Myocyte (in vitro differentiated cells): ENCODE measurements around the gene WDR26. TPM values are rescaled to one million over a fixed set of nuclear protein-coding genes. Genes with fewer than 3 reads are reported as not detected.
A peak's percentile ranks its signal among the peaks of the same experiment; 100 is the strongest.

ENCODE experiments used
- DNase-seq: peaks from one replicate; pipeline ENCODE4 v3.0.0-alpha.2; 2012; ENCODE audit warnings: low read depth
- total RNA-seq: library from RNA; depleted of rRNA; stranded (reverse); fragments of >200 nt; gene quantifications from 2 replicates; pipeline ENCODE4 v1.2.3, GENCODE V29; 2014

The WDR26 gene
- total RNA-seq, 1 donor from 2014 or later = 60.6 TPM

GRCh38 chr1:224393294-224393693 lies 41.3 kb downstream of the WDR26 start:
- DNase-seq = no peak

- no peak for DNase-seq
Observed at GRCh38 chr1:224392411-224393249, 42.0 kb downstream of the WDR26 start.

GRCh38 chr1:224390517-224390916 lies 44.1 kb downstream of the WDR26 start:
- no peak for DNase-seq

DNA sequence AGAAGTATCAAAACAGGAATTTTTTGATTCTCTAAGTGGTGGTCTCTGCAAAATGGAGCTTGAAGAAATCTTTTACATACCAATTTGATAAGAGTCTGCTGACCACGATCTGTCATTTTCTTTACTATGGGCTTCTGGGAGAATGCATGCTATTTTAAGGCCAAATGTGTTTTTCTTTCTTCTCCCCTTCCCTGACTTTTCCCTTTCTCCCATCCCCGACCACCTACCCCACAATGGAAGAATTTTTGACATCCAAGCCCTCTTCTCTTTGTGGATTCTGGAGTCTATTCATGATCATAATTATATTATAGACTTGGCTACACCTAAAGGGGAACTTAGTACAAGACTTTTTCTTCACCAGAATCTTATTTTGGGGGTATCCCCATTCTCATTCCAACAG lies 46.7 kb downstream of the WDR26 start:
- no peak for DNase-seq

- peak; percentile 13 for DNase-seq
Observed at GRCh38 chr1:224387302-224387912, 47.2 kb downstream of the WDR26 start.

DNA sequence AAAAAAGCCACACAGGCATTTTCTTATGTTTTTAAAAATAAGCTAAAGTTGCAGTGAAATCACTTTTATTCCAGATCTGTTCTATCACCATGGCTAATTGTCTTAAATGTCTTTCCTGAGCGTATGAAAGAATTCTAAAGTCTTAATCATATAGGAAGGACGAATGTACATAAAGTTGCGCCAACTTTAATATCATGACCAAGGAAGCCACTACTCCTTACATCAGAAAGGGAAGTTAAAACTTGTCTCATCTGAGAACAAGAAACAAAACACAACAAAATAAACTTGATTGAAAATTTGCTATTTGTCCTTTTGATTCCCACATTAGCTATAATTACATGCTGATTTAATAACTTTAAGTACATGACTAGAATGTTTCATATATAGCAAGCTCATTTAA lies 51.4 kb downstream of the WDR26 start:
- DNase-seq = no peak

GRCh38 chr1:224381880-224382548 lies 52.6 kb downstream of the WDR26 start:
- no peak for DNase-seq

GRCh38 chr1:224380003-224380402 lies 54.6 kb downstream of the WDR26 start:
- DNase-seq = no peak

GRCh38 chr1:224378855-224379631 lies 55.6 kb downstream of the WDR26 start:
- DNase-seq = no peak

GRCh38 chr1:224377676-224378006 lies 57.0 kb downstream of the WDR26 start:
- peak; percentile 74 for DNase-seq

GRCh38 chr1:224375059-224375458 lies 59.5 kb downstream of the WDR26 start:
- no peak for DNase-seq

DNA sequence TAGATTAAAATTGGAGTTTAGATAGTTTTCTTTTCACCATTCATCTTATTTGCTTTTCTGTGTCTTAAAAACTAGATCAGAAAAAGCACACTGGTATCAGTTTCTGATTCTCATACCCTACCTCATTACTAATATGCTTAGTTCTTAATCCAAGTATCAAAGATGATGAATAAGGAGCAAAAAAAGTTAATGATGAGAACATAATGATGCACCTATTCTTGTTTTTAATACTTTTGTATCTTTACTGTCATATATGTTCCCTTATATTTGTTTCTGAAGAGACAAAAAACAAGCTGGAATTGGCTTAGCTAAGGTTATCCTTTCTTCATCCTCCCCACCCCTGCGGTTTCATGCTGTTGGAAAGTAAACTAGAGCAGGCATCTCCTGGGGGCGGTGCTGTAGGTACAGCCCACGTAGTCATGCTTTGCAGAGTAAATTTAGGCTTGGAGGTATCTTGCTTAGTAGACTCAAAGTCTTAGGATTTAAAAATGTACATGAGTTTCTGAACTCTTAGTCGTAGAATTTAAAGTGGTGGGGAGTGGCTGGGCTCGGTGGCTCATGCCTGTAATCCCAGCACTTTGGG lies 61.5 kb downstream of the WDR26 start:
- DNase-seq = no peak

GRCh38 chr1:224368409-224368808 lies 66.2 kb downstream of the WDR26 start:
- DNase-seq = peak; percentile 76

GRCh38 chr1:224359207-224359606 lies 75.4 kb downstream of the WDR26 start:
- DNase-seq = no peak

DNA sequence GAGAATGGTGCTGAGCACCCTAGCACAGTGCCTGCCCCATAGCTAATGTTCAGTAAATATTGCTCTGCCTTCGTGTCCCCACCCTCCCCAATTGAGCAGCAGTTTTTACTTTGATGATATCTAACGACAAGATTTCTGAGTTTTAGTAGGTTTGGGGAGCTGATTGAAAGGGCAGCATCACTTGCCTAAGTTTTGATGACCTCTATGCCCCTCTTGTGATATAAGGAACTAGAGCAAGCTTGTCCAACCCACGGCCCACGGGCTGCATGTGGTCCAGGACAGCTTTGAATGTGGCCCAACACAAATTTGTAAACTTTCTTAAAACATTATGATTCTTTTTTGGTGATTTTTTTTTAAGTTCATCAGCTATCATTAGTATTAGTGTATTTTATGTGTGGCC lies 76.4 kb downstream of the WDR26 start:
- no peak for DNase-seq

DNA sequence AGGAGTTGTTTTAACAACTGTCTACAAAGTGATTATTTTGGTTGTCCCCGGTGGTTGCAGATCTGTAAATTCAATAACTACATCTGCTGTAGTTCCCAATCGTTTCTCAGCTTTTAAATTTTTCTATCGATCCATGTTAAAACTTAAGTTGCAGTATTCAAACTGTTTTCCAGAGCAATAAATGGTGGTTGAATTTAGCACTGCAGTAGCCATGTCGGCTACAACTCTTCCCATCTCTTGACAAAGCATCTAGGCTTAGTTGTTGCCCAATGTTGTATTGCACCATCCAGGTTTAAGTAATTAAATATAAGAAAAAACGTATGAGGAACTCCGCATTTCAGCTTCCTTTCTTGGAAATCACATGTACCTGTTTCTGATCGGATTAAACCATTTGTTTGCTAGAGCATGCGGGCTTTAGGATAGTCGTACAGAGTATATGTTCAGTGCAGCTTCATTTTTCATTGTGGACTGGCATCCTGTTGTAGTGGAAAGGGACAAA lies 76.9 kb downstream of the WDR26 start:
- no peak for DNase-seq

DNA sequence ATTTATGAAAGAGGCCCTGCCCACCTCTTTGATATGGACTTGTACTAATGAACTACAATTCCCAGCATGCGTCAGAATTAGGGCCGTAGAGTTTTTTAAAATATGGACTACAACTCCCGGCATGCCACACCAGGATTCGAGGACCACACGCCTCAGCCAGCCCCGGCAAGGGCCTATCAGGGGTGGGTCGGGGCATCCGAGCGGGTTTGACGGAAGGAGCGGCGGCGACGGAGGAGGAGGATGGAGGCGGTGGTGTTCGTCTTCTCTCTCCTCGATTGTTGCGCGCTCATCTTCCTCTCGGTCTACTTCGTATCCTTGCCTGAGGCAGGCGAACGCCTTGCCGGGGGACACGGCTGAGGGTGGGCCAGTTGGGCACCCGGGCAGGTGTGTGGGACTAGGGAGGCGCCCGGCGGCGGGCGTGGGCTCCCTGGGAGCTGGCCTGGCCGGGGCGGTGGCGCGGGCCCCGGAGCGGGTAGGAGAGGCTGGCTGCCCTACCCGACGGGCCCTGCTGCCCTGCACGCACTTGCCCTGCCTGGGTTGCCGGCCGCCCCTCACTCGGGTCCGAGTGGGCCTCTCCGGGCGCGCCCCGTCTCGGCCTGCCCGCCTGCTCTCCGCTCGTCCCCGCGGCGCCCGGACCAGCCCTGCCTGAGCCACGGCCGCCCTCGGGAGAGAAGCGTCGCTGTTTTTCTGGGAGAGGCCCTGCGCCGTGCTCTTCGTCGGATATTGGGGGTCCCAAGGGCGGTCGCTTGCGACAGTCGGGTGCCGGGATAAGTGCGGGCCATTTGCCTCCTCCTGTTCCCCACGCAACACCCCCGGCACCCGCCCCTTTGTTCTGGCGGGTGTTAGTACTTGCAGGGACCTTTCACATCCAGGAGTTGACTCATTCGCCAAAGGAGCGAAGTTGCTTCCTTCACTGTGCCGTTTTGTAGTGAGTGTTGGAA lies 77.6 kb downstream of the WDR26 start, which contains the start of gene CNIH4:
Gene CNIH4 (plus strand): TSS at position 195 of the 941 bp plus-strand sequence. CDS start 46 bp downstream, at position 241.
- peak; percentile 97 for DNase-seq

DNA sequence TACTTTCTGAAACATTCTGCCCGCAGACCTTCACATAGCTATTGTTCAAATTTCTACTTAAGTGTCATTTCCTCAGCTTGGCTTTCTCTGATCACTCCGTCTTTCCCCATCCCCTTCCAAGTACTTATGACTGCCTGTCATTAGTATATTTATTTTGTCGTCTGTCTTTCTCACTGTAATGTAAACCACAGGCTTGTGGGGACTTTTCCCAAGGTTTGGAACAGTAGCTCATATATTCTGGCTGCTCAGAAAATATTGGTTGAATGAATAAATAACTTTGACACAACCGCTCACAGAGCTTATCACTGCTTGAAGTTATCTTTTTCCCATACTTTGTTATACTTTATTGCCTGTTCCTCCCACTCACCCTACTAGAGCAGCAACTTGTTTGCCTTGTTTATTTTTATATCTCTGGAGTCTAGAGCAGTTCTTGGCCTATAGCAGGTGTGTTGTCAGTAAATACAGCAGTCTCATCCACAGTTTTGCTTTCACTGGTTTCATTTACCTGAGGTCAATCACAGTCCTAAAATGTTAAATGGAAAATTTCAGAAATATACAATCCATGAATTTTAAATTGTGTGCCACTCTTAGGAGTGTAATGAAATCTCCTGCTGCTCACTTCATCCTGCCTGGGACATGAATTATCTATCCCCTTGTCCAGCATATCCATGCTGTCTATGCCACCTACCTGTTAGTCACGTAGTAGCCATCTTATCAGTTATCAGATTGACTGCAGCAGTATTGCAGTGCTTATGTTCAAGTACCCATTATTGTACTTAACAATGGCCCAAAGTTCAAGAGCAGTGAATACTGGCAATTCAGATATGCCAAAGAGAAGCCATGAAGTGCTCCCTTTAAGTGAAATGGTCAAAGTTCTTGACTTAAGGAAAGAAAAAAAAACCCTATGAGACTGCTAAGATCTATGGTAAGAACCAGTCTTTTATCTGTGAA lies 80.3 kb downstream of the WDR26 start:
- DNase-seq = no peak
